CD4-positive, alpha-beta T cell (primary cell): ENCODE results near the gene CDH5. TPM values are rescaled to one million over a fixed set of nuclear protein-coding genes. Genes with fewer than 3 reads are reported as not detected.

Experiments
- ATAC-seq: fragments of 200-7000 bp; cut with Tn5 transposase; one replicate; pipeline ENCODE4 v1.10.0; 2022; ENCODE audit warnings: mild to moderate bottlenecking; ENCODE audit not compliant: poor library complexity
- CTCF ChIA-PET: fragments of 350-600 bp; sonication (Branson Sonifier 250); formaldehyde crosslinking; loops from one replicate; lab custom pipeline; 2021; ENCODE audit warnings: antibody characterized with exemption, inconsistent platforms; lab: Charles Lee
- POLR2A ChIA-PET: fragments of 350-600 bp; sonication (Branson Sonifier 250); formaldehyde crosslinking; loops from one replicate; lab custom pipeline; 2021; ENCODE audit warnings: antibody characterized with exemption, inconsistent platforms; lab: Charles Lee
- DNase-seq, 14 experiments: peaks; one replicate each; pipeline ENCODE4 v3.0.0-alpha.2; 2013 to 2020; ENCODE audit warnings: mixed read lengths in 2 of 14
- H3K27ac ChIP-seq, 2 donors: one replicate each; pipeline versions ENCODE4 v1.5.1 to v1.7.0; 2013; ENCODE audit warnings: low read length in 2 of 2, low read depth in 1 of 2, mild to moderate bottlenecking in 1 of 2
- H3K27me3 ChIP-seq, 2 experiments: 1 replicate in 1 of 2; 2 replicates in 1 of 2; pipeline versions ENCODE4 v1.6.1 to v1.7.0; 2013; ENCODE audit warnings: low read length in 2 of 2, control low read depth in 1 of 2, mild to moderate bottlenecking in 1 of 2, moderate library complexity in 1 of 2; ENCODE audit not compliant: insufficient read depth in 2 of 2, control insufficient read depth in 1 of 2
- H3K36me3 ChIP-seq: one replicate; pipeline ENCODE4 v1.6.1; 2013; ENCODE audit warnings: low read length, control low read depth; ENCODE audit not compliant: insufficient read depth
- H3K4me1 ChIP-seq: one replicate; pipeline ENCODE4 v1.6.1; 2013; ENCODE audit warnings: low read length, control low read depth; ENCODE audit not compliant: insufficient read depth
- H3K4me3 ChIP-seq: one replicate; pipeline ENCODE4 v1.5.1; 2013; ENCODE audit warnings: mild to moderate bottlenecking, low read length, moderate library complexity
- H3K9me3 ChIP-seq, 2 experiments: 1 replicate in 1 of 2; 2 replicates in 1 of 2; pipeline versions ENCODE4 v1.6.1 to v1.7.0; 2013; ENCODE audit warnings: low read length in 2 of 2, mild to moderate bottlenecking in 2 of 2, control low read depth in 1 of 2, moderate library complexity in 1 of 2; ENCODE audit not compliant: control insufficient read depth in 1 of 2, insufficient read depth in 1 of 2
- H3K27ac Mint-ChIP-seq: one replicate; pipeline ENCODE4 v1.8.0; 2020; ENCODE audit warnings: mixed read lengths
- H3K27me3 Mint-ChIP-seq: one replicate; pipeline ENCODE4 v1.8.0; 2021; ENCODE audit warnings: mixed read lengths
- H3K36me3 Mint-ChIP-seq: one replicate; pipeline ENCODE4 v1.8.0; 2021; ENCODE audit warnings: low read depth, mixed read lengths
- H3K4me1 Mint-ChIP-seq: one replicate; pipeline ENCODE4 v1.8.0; 2021; ENCODE audit warnings: low read depth, mixed read lengths
- H3K4me3 Mint-ChIP-seq: one replicate; pipeline ENCODE4 v1.8.0; 2020; ENCODE audit warnings: mild to moderate bottlenecking, mixed read lengths
- H3K9me3 Mint-ChIP-seq: one replicate; pipeline ENCODE4 v1.8.0; 2020; ENCODE audit warnings: mixed read lengths
- CTCF ChIP-seq: fragments of 200-600 bp; IDR thresholded peaks from one replicate; pipeline ENCODE4 v1.8.0; 2022; ENCODE audit warnings: antibody characterized with exemption, mild to moderate bottlenecking
- intact Hi-C, 2 experiments: fragments of 100-400 bp; cut with DNase I in 1 of 2; cut with micrococcal nuclease in 1 of 2; formaldehyde crosslinking; loops; one replicate each; pipeline versions ENCODE4 v1.15.1 to v1.9.0; 2023 to 2025; cut with DNase I, micrococcal nuclease
- polyA plus RNA-seq, 2 donors: library from polyadenylated mRNA; unstranded; fragments of 120-200 nt; gene quantifications; one replicate each; pipeline ENCODE4 v1.2.1, GENCODE V29; 2013
- total RNA-seq, 174 experiments: library from RNA in 2 of 174; stranded (reverse) in 2 of 174; gene quantifications; one replicate each; pipeline ENCODE4 v1.2.3 and lab custom pipeline; 2021 to 2026

The CDH5 gene
- total RNA-seq, result not detected
- polyA plus RNA-seq (2013, experiment 1 of 2), result not detected
- polyA plus RNA-seq (2013, experiment 2 of 2), result 1.9 TPM
- 0 to 0.13 (median 0) reads per million in 172 experiments for total RNA-seq (lab: John Stamatoyannopoulos, UW)

- Histone ChIP-seq H3K27ac (no peak within 1 kb of the TSS), H3K9me3 (peaks cover 0 to 12% of the 10 kb centered on the region in 2 experiments), H3K27me3 (peaks cover 8 to 21% of the 10 kb centered on the region in 2 experiments), H3K4me3 (no peak within 1 kb of the TSS), H3K4me1 (peaks cover 4% of the 10 kb centered on the region), H3K36me3 (no peaks in the 10 kb centered on the region)
- no peak within 1 kb of the TSS for H3K4me3 Mint-ChIP-seq
- no peaks in the 10 kb centered on the region for H3K9me3 Mint-ChIP-seq
- H3K27ac Mint-ChIP-seq, result no peak within 1 kb of the TSS
- no peak for TF ChIP-seq CTCF
- DNase-seq (no peak), ATAC-seq (no peak)
- peaks cover 49% of the 10 kb centered on the region for H3K27me3 Mint-ChIP-seq
- ChIA-PET CTCF (no interaction called here), POLR2A (no interaction called here)
- H3K36me3 Mint-ChIP-seq, result no peaks in the 10 kb centered on the region
- intact Hi-C loops, result no loop called here
- no peaks in the 10 kb centered on the region for H3K4me1 Mint-ChIP-seq
Measured at GRCh38 chr16:66366433-66367299, at the start of gene CDH5. CDH5 (plus strand) TSS chr16:66366691; CDS start chr16:66379338, 12,647 bp downstream.

GRCh38 chr16:66318505-66318904, 48.0 kb upstream of the CDH5 start:
- Mint-ChIP-seq H3K9me3 (no peaks in the 10 kb centered on the region), H3K27me3 (peaks cover 30% of the 10 kb centered on the region), H3K36me3 (no peaks in the 10 kb centered on the region), H3K4me1 (no peaks in the 10 kb centered on the region), H3K4me3 (no peak overlapping the region), H3K27ac (no peak overlapping the region)
- ATAC-seq (no peak), DNase-seq (no peak)
- no peaks in the 10 kb centered on the region for H3K36me3 ChIP-seq
- peaks cover 0 to 9% of the 10 kb centered on the region in 2 experiments for H3K27me3 ChIP-seq
- TF ChIP-seq CTCF, result no peak
- intact Hi-C loops, result no loop called here
- no peak overlapping the region for H3K4me3 ChIP-seq
- ChIA-PET POLR2A (no interaction called here), CTCF (no interaction called here)
- no peaks in the 10 kb centered on the region for H3K9me3 ChIP-seq
- no peak overlapping the region for H3K27ac ChIP-seq
- peaks cover 4% of the 10 kb centered on the region for H3K4me1 ChIP-seq

- Histone ChIP-seq H3K27ac (no peak overlapping the region), H3K27me3 (peaks cover 5 to 14% of the 10 kb centered on the region in 2 experiments), H3K9me3 (no peaks in the 10 kb centered on the region), H3K36me3 (no peaks in the 10 kb centered on the region), H3K4me1 (no peaks in the 10 kb centered on the region), H3K4me3 (no peak overlapping the region)
- Mint-ChIP-seq H3K27me3 (peaks cover 24% of the 10 kb centered on the region), H3K36me3 (no peaks in the 10 kb centered on the region), H3K27ac (no peak overlapping the region), H3K4me1 (no peaks in the 10 kb centered on the region), H3K4me3 (no peak overlapping the region), H3K9me3 (no peaks in the 10 kb centered on the region)
- intact Hi-C loops, result no loop called here
- DNase-seq (no peak), ATAC-seq (no peak)
- no peak for TF ChIP-seq CTCF
- ChIA-PET POLR2A (no interaction called here), CTCF (no interaction called here)
Measured at GRCh38 chr16:66320774-66321173, 45.7 kb upstream of the CDH5 start.
